HG03575 (cell line): ENCODE measurements around the gene CACNA2D4.

ENCODE experiments used
- ATAC-seq: cut with Tn5 transposase; IDR thresholded peaks from one replicate; pipeline ENCODE4 v1.9.1; 2021; ENCODE audit not compliant: unreplicated experiment, insufficient number of reproducible peaks, low FRiP score; ENCODE audit errors: extremely low read depth

The CACNA2D4 gene

GRCh38 chr12:1934831-1935230, 16.4 kb upstream of the CACNA2D4 start:
- ATAC-seq = no peak

- no peak for ATAC-seq
These were observed 15.6 kb upstream of the CACNA2D4 start for GRCh38 chr12:1934068-1934467.

GRCh38 chr12:1933342-1934051, 15.0 kb upstream of the CACNA2D4 start:
- no peak for ATAC-seq

GRCh38 chr12:1932264-1932777, 13.9 kb upstream of the CACNA2D4 start:
- ATAC-seq = no peak

GRCh38 chr12:1931642-1932041, 13.2 kb upstream of the CACNA2D4 start:
- no peak for ATAC-seq

GRCh38 chr12:1930803-1931597, 12.5 kb upstream of the CACNA2D4 start:
- ATAC-seq = no peak

- ATAC-seq = no peak
These were observed 11.7 kb upstream of the CACNA2D4 start for GRCh38 chr12:1929985-1930802.

- no peak for ATAC-seq
These were observed 11.0 kb upstream of the CACNA2D4 start for GRCh38 chr12:1929241-1929984.

- no peak for ATAC-seq
These were observed 10.1 kb upstream of the CACNA2D4 start for GRCh38 chr12:1928439-1929121.

GRCh38 chr12:1927751-1928351, 9.4 kb upstream of the CACNA2D4 start:
- no peak for ATAC-seq

GRCh38 chr12:1927051-1927680, 8.7 kb upstream of the CACNA2D4 start:
- ATAC-seq = no peak

- ATAC-seq = no peak
These were observed 7.8 kb upstream of the CACNA2D4 start for GRCh38 chr12:1926251-1926657.

GRCh38 chr12:1925684-1926006, 7.2 kb upstream of the CACNA2D4 start:
- ATAC-seq = no peak

- no peak for ATAC-seq
These were observed 6.7 kb upstream of the CACNA2D4 start for GRCh38 chr12:1924996-1925683.

GRCh38 chr12:1922985-1923384, 4.5 kb upstream of the CACNA2D4 start:
- ATAC-seq = no peak

GRCh38 chr12:1922075-1922709, 3.7 kb upstream of the CACNA2D4 start:
- ATAC-seq = no peak

GRCh38 chr12:1920971-1921370, 2.5 kb upstream of the CACNA2D4 start:
- ATAC-seq = no peak
